Measurements from ENCODE around the gene NAALADL2. TPM values are rescaled to one million over a fixed set of nuclear protein-coding genes. Genes with fewer than 3 reads are reported as not detected.

The NAALADL2 gene
- total and polyA plus RNA-seq, 2 of the 8 experiments (the other 6 are each of a cell fraction or from before 2014, with no cell fraction given), result 0.12 to 0.22 TPM

DNA sequence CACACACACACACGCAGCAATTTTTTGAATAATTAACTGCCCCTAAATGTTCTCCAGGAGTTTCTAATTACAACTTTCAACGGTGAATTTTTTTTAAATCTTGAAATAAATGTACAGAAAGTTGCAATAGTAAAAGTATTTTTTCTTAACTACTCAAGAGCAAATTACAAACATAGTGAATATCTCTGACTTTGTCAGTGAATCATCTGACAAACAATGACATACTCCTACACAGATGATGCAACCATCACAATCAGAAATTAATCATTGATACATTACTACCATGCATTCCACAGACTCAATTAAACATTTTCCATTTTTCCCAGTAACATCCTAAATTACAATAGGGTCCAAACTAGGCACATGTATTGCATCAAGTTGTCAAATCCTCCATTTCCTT lies 597.3 kb downstream of the NAALADL2 start:
- Histone ChIP-seq H3K9ac (replicated peaks in 1 of 4; ENCODE audit: extremely low read depth in 1 of 4, low read depth in 3 of 4, low read length in 3 of 4) (no peak overlapping the region), H3K4me2 (ENCODE audit: insufficient read depth in 1 of 2, low read depth in 2 of 2, low read length in 2 of 2) (no peak overlapping the region), H4K91ac (replicated peaks; ENCODE audit: insufficient read length, low read length) (no peak overlapping the region), H2BK12ac (ENCODE audit: low read depth, low read length) (no peak overlapping the region), H2AK5ac (ENCODE audit: low read depth, low read length) (no peak overlapping the region), H2BK120ac (replicated peaks; ENCODE audit: low read depth, low read length) (no peak overlapping the region), H3K14ac (ENCODE audit: insufficient read length) (no peak overlapping the region), H2BK5ac (ENCODE audit: low read depth, low read length) (no peak overlapping the region), H3K27me3 (replicated peaks in 1 of 4; ENCODE audit: control insufficient read depth in 3 of 4, extremely low read depth in 1 of 4, insufficient read depth in 3 of 4, low read length in 3 of 4) (no peaks in the 10 kb centered on the region), H3K23me2 (ENCODE audit: low read depth, low read length) (no peaks in the 10 kb centered on the region; the same call in 1 of the 2 replicates), H2AFZ (ENCODE audit: low read length) (no peak overlapping the region), H3K56ac (replicated peaks; ENCODE audit: insufficient read length, low read depth, low read length) (no peak overlapping the region), H3K9me3 (ENCODE audit: insufficient read depth in 2 of 2, low read depth in 1 of 2, low read length in 1 of 2) (peaks cover 0 to 2% of the 10 kb centered on the region in 2 experiments; a peak in 1 of 4 replicates), H3K4me3 (ENCODE audit: extremely low read depth in 1 of 4, insufficient read depth in 2 of 4, low read depth in 3 of 4, low read length in 4 of 4) (no peak overlapping the region), H4K8ac (ENCODE audit: extremely low read depth, insufficient read depth, low read length) (no peak overlapping the region), H3K79me1 (ENCODE audit: low read depth, low read length) (no peaks in the 10 kb centered on the region), H3K18ac (ENCODE audit: extremely low read depth, low read length) (no peak overlapping the region), H4K5ac (ENCODE audit: insufficient read length, low read depth, low read length) (no peak overlapping the region), H3K4me1 (replicated peaks in 1 of 4; ENCODE audit: control insufficient read depth in 3 of 4, insufficient read depth in 4 of 4, low read length in 3 of 4) (no peaks in the 10 kb centered on the region), H3K79me2 (ENCODE audit: control insufficient read depth in 1 of 2, insufficient read depth in 2 of 2, low read length in 2 of 2) (no peaks in the 10 kb centered on the region), H4K20me1 (replicated peaks in 1 of 2; ENCODE audit: control insufficient read depth in 1 of 2, insufficient read depth in 2 of 2, low read length in 2 of 2) (no peaks in the 10 kb centered on the region), H2BK20ac (ENCODE audit: low read length) (no peak overlapping the region), H3K36me3 (ENCODE audit: control insufficient read depth in 2 of 4, insufficient read depth in 4 of 4, low read length in 3 of 4) (no peaks in the 10 kb centered on the region), H3K23ac (ENCODE audit: insufficient read length) (no peak overlapping the region), H3K27ac (ENCODE audit: low read depth, low read length) (no peak overlapping the region), H3K4ac (replicated peaks; ENCODE audit: insufficient read length, low read depth, low read length) (no peak overlapping the region), H2BK15ac (ENCODE audit: low read length) (no peak overlapping the region)
- WGBS, 2 experiments (ENCODE audit: extremely low coverage in 1 of 2, insufficient coverage in 1 of 2, insufficient read length in 1 of 2, insufficient replicate concordance in 2 of 2, low coverage in 1 of 2, low lambda C conversion rate in 2 of 2, missing lambda C conversion rate in 1 of 2), result 96% methylated on average over 2 of the region's 2 CpGs; no CpG with 5 or more reads in 1 of the 2 experiments
- no peak for FAIRE-seq
- no peak for DNase-seq (ENCODE audit: low read depth in 1 of 2, low spot score in 2 of 2)
- ChIA-PET POLR2A (ENCODE audit: partially characterized antibody) (no interaction called here), CTCF (ENCODE audit: partially characterized antibody) (no interaction called here)
- TF ChIP-seq SAP30 (IDR thresholded peaks at IDR 0.05; ENCODE audit: insufficient read depth, insufficient replicate concordance, low read length) (no peak), TAF1 (IDR thresholded peaks at IDR 0.05; ENCODE audit: low read depth, low read length) (no peak), RAD21 (IDR thresholded peaks at IDR 0.05 in 1 of 2, conservative IDR thresholded peaks at IDR 0.05 in 1 of 2; ENCODE audit: low read depth in 2 of 2, low read length in 2 of 2) (no peak), SP2 (IDR thresholded peaks at IDR 0.05; ENCODE audit: low read length) (no peak), CEBPB (IDR thresholded peaks at IDR 0.05; ENCODE audit: low read depth, low read length) (no peak)
